Globus pallidus (tissue), 1 donor: ENCODE data around the gene LTBP2.

Source experiments
- DNase-seq: peaks from one replicate; pipeline ENCODE4 v3.0.0-alpha.2; 2015; ENCODE audit warnings: low spot score

The LTBP2 gene

GRCh38 chr14:74612350-74613021, 449 bp upstream of the LTBP2 start:
- DNase-seq, result peak; percentile 63

- no peak for DNase-seq
These were observed 979 bp downstream of the LTBP2 start for GRCh38 chr14:74610866-74611649.

- DNase-seq, result no peak
These were observed 1.7 kb downstream of the LTBP2 start for GRCh38 chr14:74610199-74610865.

- no peak for DNase-seq
These were observed 2.3 kb downstream of the LTBP2 start for GRCh38 chr14:74609721-74610120.

DNA sequence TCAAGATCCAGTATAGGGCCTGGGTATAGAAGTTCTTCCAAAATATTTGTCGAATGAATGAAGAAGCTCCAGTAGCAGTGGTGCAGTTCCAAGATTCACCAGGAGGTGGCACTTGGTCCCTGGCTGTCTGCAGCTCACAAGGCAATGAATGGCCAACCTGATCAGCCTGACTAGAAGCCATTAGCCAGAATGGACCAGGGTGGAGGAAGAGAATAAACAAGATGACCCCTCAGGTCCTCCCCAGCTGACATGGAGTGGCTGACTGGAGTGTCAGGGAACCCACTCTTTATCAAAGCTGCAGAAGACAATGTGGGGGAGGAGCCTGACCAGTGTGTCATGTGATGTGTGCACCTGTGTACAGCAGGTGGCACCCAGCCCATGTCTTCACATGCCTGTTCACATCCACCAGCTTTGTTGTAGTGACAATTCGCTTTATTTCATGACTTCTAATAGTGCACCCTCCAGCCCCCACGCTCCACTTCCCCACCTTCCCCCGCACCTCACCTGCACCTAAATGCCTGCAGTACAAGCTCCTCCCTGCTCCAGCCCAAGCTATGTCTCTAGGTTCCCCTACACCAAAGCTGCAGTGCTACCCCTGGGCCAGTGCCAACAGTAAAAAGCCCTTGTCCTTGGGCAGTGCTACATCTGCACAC, 3.0 kb downstream of the LTBP2 start:
- DNase-seq, result peak; percentile 73

DNA sequence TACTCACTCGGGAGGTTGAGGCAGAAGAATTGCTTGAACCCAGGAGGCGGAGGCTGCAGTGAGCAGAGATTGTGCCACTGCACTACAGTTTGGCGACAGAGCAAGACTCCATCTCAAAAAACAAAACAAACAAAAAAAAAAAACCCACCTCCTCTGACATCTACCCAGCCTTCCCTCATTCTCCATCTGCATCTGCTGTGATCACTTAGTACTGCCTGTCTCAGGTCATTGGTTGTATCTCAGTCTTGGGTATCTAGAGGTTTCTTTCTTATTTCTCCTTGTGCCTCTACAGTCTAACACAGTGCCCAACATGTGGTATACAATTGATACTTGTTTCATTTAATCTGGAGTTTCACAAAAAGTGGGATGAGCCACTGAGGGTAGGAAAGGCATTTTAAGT, 5.3 kb downstream of the LTBP2 start:
- DNase-seq, result no peak

DNA sequence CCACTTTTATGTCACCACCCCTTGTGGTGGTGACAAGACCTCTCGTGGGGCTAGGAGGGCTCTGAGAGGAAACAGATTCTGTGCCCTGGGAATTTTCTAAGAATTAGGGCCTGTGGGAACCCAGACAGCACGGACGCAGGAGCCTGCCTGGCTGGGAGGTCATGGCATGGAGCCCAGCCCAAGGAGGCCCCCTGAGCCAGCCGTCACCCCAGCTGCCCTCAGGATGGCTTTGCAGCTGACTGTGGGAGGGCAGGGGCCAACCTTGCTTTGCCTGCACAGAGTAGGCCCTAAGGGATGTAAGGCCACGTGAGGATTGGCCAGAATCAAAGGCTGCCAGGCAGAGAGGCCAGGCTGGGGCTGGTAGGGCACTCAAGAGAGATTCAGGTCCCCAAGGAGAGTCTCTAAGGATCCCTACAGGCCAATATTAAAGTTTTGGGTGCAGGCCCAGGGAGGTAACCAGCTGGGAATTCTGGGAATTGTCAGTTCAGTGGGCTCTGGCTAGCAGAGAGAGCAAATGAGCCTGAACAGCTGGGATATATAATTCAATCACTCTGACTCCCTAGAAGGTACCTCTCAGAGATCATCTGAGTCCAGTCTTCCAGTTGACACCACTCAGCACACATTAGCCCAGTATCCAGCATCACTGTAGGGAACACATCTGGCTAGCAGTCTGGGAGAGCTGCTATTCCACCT, 6.4 kb downstream of the LTBP2 start:
- DNase-seq, result no peak

DNA sequence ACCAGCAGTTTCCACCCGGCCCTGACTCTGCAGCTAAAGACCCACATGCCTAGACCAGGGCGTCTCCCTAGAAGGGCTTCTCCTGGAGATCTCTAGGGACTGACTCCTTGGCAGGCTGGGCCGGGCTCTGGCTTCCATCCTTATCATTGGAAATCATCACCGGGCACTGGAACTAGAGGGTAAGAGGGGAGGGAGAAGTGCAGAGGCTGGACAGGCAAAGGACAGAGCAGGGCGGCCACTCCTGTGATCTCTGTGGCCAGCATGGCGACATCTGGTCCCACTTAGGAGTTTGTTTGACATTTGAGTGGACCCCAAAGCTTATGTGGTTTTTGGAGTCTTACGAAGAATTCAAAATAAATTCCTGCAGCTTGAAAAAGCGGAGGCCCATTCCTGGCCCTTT, 7.1 kb downstream of the LTBP2 start:
- no peak for DNase-seq

GRCh38 chr14:74604157-74604556, 7.9 kb downstream of the LTBP2 start:
- DNase-seq, result no peak

GRCh38 chr14:74601982-74602381, 10.1 kb downstream of the LTBP2 start:
- no peak for DNase-seq

GRCh38 chr14:74599946-74600345, 12.1 kb downstream of the LTBP2 start:
- no peak for DNase-seq

DNA sequence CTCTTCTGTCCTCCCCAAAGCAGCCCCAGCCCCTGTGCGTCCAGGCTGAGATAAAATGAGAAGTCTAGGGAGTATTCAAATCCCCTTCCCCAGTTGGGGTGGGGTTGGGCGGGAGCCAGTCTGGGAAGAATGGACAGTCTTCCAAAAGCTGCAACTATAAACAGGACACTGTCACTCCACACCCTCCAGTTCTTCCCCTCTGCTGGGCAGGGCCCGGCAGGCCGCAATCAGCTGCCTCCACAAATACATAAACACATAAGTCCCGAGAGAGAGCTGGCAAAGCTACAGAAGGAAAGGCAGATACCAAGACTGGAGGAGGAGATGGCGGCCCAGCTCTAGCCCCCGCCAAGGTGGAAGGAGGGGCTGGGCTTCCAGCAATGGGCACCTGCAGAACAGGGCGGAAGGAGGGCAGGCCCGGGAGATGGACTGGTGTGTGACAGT, 12.7 kb downstream of the LTBP2 start:
- no peak for DNase-seq

DNA sequence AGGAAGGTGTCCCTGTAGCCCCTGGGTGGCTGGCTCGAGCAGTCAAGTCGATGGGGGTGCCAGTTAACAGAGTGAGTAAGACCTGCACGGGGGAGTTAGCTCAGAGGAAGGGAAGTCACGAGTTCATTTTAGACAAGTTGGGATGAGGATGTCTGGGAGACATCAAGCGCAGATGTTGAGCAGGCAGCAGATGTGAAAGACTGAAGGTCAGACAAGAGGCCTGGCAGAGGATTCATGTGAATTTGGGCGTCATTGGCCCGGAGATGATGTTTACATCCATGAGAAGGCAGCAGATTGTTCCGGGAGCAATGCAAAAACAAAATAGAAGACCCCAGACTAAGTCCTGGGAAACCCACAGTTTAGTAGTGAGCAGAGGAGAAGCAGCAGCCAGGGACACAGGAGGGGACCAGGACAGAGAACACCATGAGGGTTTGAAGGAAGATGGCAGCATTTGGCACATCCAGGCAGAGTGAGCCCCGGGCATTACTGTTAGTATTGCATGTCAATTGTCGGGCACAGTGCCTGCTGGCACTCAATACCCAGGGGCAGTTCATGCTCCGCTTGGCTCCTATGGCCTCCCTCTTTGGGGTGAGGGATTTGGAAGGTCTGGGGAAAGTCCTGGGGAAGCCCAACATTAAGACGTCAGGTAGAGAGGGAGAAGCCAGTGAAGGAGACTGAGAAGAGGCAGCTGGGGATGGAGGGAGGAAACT, 15.1 kb downstream of the LTBP2 start:
- DNase-seq, result no peak

DNA sequence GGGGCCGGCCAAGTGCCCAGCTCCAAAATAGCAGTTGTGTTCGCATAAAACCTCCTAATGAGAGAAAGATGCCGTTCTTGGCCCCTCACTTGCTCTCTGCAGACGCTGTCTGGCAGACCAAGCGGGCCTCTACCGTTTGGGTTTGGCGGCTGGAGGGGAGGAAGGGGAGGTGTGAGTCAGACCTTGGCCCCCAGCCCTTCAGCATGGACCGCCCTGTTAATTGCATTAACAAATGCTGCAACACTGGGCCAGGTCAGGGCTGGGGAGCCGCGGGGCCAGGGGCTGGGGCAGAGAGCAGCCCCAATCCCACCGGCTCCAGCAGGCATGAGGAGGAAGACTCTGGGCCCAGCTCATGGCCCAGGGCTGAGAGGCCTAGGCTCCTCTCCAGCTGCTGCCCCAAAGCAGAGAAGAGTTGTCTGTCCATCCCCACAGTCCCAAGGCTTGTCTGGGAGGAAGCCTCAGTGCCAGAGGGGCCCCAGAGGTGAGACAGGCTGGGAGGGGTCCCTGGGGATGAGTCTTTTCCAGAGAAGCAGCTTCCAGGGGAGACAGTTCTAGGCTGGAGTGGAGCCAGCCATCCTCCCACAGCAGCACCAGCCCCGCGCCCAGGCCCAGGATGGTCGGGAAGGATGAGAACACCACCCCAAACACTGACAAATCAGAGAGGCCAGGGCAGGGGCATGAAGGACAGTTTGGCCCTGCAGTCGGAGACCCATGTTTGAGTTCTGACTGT, 16.9 kb downstream of the LTBP2 start:
- no peak for DNase-seq

- no peak for DNase-seq
These were observed 17.4 kb downstream of the LTBP2 start for GRCh38 chr14:74594606-74595005.

- DNase-seq, result no peak
These were observed 18.0 kb downstream of the LTBP2 start for GRCh38 chr14:74594029-74594428.

DNA sequence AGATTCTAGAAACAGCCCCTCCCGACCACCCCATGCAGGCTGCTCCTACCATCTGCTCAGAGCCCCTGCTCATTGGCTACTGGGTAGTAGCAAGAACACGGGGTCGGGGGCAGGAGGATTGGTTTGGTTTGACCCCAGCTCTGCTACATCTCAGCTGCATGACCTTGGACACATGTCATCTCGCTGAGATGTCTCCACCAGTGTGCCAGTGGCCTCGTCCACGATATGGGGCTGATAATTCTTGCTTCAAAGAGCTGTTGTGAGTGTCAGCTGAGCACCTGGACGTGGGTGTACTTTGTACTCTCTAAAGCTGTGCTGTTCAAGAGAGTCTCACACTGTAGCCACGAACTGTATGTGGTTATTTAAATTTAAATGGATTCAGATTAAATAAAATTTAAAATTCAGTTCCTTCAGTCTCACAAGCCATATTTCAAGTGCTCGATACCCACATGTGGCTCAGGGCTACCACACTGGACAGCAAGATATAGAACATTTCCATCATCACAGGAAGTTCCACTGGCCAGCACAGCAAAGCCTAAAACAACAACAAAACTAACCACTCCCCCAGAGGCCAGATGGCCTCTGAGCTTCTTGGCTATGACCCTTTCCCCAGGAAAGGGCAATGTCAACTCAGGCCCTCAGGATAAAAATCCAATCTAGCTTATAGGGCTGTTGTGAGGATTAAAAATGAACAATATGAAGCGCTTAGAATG, 18.6 kb downstream of the LTBP2 start:
- no peak for DNase-seq

GRCh38 chr14:74592476-74593201, 19.4 kb downstream of the LTBP2 start:
- DNase-seq, result peak; percentile 41

GRCh38 chr14:74591899-74592298, 20.1 kb downstream of the LTBP2 start:
- DNase-seq, result no peak
